GM12872 (cell line): Measurements from ENCODE around the gene DCAF8.

Experiments used
- CTCF ChIP-seq: IDR thresholded peaks from 3 replicates; pipeline ENCODE4 v1.5.1; 2011; ENCODE audit warnings: low read depth, mild to moderate bottlenecking, low read length, moderate library complexity; ENCODE audit not compliant: insufficient read depth

Gene DCAF8

GRCh38 chr1:160277987-160278386 lies 15.6 kb upstream of the DCAF8 start:
- TF ChIP-seq CTCF: no peak

- no peak for TF ChIP-seq CTCF
Measured at GRCh38 chr1:160277330-160277729, 15.0 kb upstream of the DCAF8 start.

- TF ChIP-seq CTCF: no peak
Measured at GRCh38 chr1:160271025-160271424, 8.7 kb upstream of the DCAF8 start.

GRCh38 chr1:160267284-160267991 lies 5.1 kb upstream of the DCAF8 start:
- no peak for TF ChIP-seq CTCF

GRCh38 chr1:160264795-160265307 lies 2.5 kb upstream of the DCAF8 start:
- TF ChIP-seq CTCF: no peak

- TF ChIP-seq CTCF: no peak
Measured at GRCh38 chr1:160261556-160261892, 825 bp downstream of the DCAF8 start.

GRCh38 chr1:160260406-160261382 lies 1.7 kb downstream of the DCAF8 start:
- TF ChIP-seq CTCF: no peak
